ENCODE measurements around the gene ADH6.
"Not testable (repeated sequence)": the region's sequence is repeated elsewhere in the genome, so short reads cannot be mapped to it uniquely, and the experiment has no call there.

Gene ADH6

DNA sequence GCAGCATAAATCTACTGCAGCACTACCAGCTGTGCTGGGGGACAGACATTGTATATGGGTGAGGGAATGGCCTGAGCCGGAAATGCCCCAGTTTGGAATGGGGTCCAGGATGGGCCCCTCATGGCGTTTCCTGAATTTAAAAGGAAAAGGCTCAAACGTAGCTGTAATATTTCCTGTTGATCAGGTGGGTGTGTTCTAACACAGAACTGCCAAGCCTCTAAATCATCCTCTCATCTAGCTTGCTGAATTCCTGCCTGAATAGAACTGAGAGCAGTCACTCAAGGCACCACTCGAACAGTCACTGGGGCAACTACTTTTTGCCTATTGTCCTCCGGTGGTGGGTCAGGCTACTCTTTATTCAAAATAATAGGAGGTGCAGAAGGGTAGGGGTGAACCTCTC, 28.7 kb downstream of the ADH6 start:
- no peak for DNase-seq (ENCODE audit: low read depth in 3 of 3)

DNA sequence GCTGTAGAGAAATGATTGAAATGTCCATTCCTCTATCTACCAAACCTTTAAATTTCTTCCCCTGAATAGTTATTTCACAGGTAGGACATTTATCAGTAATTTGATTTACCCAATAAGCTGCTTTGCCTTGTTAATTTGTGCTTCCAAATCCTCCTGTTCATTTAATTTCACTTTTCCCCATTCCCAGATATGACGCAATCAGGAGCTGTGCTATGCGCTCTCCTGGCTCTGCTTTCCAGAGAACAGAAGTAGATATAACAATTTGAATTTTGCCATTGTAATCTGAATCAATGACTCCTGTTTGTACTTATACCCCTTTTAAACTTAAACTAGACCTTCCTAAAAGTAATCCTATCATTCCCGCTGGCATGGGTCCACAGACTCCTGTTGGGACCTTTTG, 29.1 kb downstream of the ADH6 start:
- not testable (repeated sequence) for DNase-seq (ENCODE audit: low read depth in 3 of 3)

DNA sequence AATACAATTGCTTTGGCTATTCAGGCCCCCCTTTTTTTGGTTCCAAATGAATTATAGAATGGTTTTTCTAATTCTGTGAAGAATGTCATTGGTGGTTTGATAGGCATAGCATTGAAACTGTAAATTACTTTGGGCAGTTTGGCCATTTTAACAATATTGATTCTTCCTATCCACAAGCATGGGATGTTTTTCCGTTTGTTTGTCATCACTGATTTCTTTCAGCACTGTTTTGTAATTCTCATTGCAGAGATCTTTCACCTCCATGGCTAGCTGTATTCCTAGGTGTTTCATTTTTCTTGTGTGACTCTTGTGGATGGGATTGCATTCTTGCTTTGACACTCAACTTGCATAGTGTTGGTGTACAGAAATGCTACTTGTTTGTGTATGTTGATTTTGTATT, 33.0 kb downstream of the ADH6 start:
- no peak for DNase-seq (ENCODE audit: low read depth in 3 of 3)

DNA sequence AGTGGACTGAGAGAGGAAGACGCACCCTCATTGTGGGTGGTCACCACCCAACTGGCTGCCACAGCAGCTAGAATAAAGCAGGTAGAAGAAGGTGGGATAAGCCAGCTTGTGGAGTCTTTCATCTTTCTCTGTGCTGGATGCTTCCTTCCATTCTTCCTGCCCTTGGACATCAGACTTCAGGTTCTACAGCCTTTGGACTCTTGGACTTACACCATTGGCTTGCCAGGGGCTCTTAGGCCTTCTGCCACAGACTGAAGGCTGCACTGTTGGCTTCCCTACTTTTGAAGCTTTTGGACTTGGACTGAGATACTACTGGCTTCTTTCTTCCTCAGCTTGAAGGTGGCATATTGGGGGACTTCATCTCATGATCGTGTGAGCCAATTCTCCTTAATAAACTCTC, 33.5 kb downstream of the ADH6 start:
- DNase-seq (ENCODE audit: low read depth in 3 of 3) = no peak

DNA sequence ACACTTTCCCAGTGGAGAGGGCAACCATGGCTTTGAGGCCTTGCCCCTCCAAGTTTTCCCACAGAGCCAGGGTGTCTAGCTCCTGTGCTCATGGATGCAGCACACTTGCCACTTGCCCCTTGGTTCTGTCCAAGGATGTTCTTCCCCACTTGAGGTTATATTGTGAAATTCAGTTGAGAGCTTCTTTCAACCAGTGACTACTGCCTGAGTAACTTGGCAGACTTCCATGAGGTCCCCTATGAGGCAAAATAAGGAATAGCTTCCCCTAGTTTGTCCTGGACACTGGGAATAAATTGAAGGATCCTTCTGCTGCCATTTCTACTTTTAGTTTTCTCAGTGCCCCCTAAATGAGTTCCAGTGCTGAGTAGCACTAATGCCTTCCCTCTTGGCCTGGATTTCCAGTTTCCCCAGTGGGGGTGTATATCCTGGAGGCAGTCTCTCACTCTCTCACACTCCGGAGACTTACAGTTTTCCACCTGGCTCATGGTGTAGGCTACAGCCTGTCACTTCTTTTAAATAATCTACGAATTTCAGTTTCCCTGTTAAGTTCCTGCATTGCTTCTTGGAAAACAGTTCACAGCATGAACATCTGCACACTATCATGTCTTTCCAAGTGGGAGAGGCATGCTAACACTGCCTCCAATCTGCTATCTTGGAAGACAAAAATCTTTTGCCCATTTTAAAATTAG, 38.5 kb downstream of the ADH6 start:
- no peak for DNase-seq (ENCODE audit: low read depth in 3 of 3)

DNA sequence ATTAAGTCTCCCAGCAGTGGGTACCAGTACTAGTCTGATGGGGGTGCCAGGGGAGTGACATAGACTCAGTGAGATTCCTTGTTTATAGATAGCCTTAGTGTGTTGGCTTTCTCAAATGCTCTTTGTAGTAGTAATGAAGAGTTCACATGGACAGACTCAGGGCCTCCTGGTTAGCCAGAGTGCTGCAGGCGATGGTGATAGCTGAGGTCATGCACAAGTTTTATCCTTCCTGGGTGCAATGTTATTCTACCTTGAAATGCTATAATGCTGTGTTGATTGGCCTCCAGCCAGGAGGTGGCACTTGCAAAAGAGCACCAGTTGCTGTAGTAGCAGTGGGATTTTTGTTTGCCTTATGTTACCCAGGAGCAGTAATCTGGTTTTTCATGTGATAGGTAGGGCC, 39.4 kb downstream of the ADH6 start:
- DNase-seq (ENCODE audit: low read depth in 3 of 3) = no peak

DNA sequence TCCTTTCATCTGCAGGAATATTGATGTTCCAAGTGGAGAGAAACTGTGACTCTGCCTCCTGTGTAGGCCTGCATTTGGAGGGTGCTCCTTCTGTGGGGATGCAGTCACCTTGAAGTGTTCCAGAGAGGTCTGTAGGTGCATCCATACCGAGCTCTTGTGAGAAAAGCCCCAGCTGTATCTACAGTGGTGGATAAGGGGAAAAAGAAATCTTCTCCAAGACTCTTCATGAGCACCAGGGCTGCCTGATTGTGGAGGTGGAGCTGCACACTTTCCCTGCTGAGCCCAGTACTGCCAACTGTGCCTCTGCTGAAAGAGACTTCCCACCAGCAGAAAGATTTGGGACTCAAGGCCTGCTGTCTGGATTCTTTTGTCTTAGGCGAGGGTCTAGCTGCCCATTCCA, 39.9 kb downstream of the ADH6 start:
- no peak for DNase-seq (ENCODE audit: low read depth in 3 of 3)

DNA sequence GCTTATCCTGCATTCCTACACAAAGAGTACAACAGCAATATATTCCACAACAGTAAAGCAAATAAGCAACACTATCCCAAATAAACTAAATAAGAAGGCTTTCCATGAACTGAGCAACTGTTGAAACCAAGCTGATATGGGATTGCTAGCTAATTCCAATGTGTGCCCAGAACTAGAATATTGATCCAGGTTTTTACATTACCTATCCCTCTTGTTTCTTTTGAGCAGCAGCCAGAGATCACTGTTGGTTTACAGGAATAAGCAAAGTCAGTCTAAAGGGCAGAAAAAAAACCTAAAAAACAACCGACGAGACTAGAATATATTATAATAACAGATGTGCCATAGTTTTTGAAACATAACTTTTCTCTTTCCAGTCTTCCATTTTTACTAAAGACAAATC, 52.5 kb downstream of the ADH6 start:
- no peak for DNase-seq (ENCODE audit: low read depth in 3 of 3)

DNA sequence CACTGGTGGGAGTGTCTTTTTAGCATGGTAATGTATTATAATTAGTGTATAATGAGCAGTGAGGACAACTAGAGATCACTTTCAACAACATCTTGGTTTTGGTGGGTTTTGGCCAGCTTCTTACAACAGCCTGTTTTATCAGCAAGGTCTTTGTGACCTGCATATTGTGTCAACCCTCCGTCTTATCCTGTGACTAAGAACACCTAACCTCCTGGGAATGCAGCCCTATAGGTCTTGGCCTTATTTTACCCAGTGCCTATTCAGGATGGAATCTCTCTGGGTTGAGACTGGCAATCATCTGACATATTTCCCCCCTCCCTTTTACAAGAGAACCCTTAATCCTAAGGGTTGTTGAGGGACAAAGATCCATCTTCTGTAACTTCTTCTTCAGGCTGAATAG, 53.1 kb downstream of the ADH6 start:
- DNase-seq (ENCODE audit: low read depth in 3 of 3) = no peak

DNA sequence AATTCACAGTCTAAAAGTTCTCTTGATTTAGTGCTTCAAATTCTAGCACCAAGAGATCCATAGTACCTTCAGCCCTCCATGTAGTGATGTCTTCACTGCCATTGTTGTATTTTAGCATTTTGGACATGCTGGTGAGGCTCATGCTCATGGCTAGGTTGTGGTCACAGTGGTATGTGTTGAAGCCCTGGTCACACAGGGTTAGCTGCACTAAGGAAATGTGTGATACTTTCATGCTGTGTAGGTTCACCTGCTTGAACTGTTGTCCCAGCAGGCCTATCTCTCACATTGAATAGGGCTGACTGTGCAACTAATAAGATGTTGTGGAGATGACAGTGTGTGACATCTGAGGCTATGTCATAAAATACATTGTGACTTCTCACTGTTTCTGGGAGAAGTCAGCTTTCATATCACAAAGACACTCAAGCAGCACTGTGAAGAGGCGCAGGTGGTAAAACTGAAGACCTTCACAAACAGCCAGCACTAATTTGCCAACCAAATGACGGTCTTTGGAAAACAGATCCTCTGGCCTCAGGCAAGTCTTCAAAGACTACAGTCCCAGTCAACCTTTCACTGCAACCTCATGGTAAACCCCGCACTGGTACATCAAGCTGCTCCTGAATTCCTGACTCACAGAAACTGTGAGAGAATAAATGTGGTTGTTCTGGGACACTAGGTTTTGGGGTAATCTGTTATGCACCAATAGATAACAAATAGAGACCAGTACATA, 57.5 kb downstream of the ADH6 start:
- DNase-seq (ENCODE audit: low read depth in 3 of 3) = no peak

DNA sequence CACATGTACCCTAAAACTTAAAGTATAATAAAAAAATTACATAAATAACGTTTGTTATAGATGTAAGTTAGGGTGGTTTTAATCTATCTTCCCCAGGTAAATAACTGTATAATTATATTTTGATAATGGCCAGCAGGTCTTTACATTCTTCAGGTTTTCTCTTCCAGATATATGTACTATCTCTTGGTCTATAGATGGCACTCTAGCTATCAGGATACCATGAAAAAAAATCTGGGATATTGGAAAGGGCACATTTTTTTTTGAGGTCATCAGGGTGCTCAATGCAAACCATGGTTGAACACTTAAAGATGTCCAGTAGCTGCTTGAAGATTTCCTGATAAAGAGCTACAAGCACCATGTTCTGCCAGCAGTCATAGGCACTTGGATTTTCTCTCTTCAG, 59.3 kb downstream of the ADH6 start:
- DNase-seq (ENCODE audit: low read depth in 3 of 3) = no peak

DNA sequence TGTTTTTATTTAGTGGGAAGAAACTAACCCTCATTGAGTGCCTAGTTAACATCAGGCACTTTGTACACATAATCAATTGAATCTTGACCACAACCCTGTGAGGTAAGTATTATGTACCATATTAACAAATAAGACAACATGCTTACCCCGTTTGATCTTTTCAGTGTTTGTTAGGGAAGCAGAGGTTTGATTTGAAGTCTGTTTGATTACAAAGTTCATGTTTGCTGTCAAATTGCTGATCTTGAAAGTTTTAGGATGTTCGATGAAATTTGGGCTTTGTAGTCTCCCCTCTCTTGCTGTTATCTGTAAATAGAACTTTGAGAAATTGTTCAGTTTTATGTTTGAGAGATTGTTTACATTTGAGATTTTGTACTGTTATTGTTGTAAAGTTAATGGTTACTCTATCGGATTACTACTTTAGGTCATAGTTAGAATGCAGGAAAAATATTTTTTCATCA, 61.5 kb downstream of the ADH6 start:
- DNase-seq (ENCODE audit: low read depth in 3 of 3) = no peak

DNA sequence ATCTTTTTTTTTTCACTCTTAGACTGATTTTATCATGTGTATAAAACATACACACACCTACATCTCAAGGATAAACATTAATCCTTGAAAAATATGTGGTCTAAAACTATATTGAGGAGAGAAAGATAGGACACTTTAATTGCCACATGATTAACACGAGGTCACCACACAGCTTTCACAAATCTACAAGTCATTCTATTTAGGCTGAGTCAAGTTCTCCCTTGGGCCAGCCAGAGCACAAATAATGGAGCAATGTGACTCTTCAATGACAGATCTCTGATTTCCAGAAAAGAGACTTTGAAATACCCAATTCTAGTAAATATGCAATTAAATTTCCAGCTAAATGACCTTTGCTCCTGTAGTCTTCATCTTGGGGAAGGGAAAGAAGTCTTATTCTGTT, 62.1 kb downstream of the ADH6 start:
- DNase-seq (ENCODE audit: low read depth in 3 of 3) = no peak

DNA sequence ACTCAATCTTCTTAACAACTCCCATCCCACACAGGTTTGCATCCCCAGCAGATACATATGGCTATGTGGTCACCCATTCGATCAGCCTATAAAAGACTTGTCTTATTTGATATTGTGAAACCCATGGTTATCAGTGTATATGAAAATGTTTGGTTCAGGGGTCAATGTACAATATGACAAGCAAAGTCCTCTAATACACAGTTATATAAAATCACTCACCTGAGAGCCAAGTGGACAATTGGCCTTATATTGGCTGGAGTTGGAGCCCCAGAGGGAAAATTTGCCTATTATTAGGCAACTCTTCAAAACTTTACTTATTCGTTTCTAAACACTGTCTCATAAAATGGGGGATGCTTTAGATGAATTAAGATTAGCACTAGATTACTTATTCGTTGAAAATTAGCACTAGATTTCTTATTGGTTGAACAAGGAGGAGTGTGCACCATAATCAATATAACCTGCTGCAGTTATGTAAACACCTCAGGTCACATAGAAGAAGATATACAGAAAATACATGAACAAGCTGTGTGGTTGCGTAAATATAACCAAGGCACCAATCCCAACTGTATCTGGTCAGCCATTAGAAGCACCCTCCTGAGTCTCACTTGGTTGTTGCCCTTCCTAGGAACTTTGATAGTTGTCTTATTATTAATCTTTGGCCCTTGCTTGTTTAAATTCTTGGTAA, 64.2 kb downstream of the ADH6 start:
- no peak for DNase-seq (ENCODE audit: low read depth in 3 of 3)
